T-helper 2 cell treated with Interferon-gamma antibody and Interleukin-4, amounts not matched to agents 100 ng/mL and 5 ng/mL, for 36 hours (primary cell): ENCODE results near the gene IL17REL. TPM values are rescaled to one million over a fixed set of nuclear protein-coding genes. Genes with fewer than 3 reads are reported as not detected.

Experiments
- intact Hi-C: fragments of 100-400 bp; cut with micrococcal nuclease; formaldehyde crosslinking; loops from one replicate; pipeline ENCODE4 v1.15.1; 2023
- total RNA-seq: library from RNA; stranded (reverse); gene quantifications from 2 replicates; pipeline ENCODE4 v1.2.3, GENCODE V29; 2022

Gene IL17REL
- total RNA-seq, 1 donor from 2014 or later = not detected

- intact Hi-C loops = loop anchor here (5.0 kb wide), 1 partner anchor 51 kb away; no protein-coding TSS in a partner anchor
These were observed 15.3 kb upstream of the IL17REL start for GRCh38 chr22:50027639-50028537.

DNA sequence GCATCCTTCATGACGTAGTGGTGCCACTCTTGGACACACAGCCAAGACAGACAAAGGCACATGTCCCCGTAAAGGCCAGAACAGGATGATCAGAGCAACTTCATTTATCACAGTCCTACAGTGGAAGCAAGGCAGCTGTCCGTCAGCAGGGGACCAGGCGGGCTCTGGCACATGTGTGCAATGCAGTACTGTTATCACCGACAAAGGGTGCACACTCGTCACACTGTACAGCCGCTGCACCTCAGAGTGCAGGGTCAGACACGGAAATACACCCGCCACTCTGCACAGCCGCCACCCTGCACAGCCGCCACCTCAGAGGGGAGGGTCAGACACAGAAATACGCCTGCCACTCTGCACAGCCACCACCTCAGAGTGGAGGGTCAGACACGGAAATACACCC is 13.4 kb upstream of the IL17REL start:
- intact Hi-C loops = loop anchor here (5.0 kb wide), 1 partner anchor 49 kb away; no protein-coding TSS in a partner anchor

DNA sequence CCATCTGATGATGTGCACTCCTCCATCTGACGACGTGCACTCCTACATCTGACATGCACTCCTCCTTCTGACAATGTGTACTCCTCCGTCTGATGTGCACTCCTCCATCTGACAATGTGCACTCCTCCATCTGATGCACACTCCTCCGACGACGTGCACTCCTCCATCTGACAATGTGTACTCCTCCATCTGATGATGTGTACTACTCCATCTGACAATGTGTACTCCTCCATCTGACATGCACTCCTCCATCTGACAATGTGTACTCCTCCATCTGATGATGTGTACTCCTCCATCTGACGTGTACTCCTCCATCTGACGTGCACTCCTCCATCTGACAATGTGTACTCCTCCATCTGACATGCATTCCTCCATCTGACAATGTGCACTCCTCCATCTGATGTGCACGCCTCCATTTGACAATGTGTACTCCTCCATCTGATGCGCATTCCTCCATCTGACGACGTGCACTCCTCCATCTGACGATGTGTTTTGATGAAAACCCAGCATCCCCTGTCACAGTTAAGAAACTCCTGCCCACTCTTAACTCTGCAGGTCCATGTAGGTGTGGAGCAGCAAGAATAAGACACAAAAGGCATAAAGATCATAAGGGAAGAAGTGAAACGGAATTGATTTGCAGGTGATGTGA is 9.7 kb upstream of the IL17REL start:
- intact Hi-C loops = no loop called here

DNA sequence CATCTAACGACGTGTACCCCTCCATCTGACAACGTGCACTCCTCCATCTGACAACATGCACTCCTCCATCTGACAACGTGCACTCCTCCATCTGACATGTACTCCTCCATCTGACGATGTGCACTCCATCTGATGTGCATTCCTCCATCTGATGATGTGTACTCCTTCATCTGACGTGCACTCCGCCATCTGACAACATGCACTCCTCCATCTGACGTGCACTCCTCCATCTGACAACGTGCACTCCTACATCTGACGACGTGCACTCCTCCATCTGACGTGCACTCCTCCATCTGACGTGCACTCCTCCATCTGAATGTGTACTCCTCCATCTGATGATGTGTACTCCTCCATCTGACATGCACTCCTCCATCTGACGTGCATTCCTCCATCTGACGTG is 8.0 kb upstream of the IL17REL start:
- intact Hi-C loops = no loop called here

- intact Hi-C loops = no loop called here
These were observed 6.8 kb upstream of the IL17REL start for GRCh38 chr22:50019316-50019715.

- intact Hi-C loops = no loop called here
These were observed 6.2 kb upstream of the IL17REL start for GRCh38 chr22:50018608-50019285.

GRCh38 chr22:50017701-50018224 is 5.2 kb upstream of the IL17REL start:
- intact Hi-C loops = no loop called here

GRCh38 chr22:50016988-50017700 is 4.6 kb upstream of the IL17REL start:
- intact Hi-C loops = no loop called here

DNA sequence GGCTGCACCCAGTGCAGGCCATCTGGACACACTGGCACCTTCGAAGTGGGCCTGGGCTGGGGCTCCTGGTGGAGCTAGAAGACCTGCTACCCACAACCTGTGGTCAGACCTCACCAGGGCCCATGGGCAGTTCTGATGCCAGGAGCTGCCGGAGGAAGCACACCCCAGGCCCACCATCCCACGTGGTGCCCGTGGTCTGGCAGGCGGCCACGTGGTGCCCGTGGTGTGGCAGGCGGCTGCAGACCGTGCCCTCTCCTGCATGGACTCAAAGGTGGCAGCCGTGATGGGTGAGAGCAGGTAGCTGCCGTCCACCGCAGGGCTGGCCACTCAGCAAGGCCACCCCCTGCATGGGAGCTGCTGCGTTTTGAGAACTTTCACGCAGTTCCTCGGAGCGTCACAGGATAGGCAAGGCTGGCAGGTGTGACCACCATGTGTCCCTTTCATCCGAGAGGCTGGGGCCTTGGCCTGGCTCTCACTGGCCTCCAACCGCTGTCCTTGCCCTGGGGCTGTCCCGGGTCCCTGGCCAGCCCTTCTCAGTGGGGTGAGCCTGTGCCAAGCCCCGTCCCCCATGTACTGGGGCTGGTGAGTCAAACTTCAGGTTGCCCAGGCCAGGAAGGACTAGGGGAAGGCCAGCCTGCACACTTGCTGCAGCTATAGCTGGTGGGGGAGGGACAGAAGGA is 3.9 kb upstream of the IL17REL start:
- intact Hi-C loops = no loop called here

DNA sequence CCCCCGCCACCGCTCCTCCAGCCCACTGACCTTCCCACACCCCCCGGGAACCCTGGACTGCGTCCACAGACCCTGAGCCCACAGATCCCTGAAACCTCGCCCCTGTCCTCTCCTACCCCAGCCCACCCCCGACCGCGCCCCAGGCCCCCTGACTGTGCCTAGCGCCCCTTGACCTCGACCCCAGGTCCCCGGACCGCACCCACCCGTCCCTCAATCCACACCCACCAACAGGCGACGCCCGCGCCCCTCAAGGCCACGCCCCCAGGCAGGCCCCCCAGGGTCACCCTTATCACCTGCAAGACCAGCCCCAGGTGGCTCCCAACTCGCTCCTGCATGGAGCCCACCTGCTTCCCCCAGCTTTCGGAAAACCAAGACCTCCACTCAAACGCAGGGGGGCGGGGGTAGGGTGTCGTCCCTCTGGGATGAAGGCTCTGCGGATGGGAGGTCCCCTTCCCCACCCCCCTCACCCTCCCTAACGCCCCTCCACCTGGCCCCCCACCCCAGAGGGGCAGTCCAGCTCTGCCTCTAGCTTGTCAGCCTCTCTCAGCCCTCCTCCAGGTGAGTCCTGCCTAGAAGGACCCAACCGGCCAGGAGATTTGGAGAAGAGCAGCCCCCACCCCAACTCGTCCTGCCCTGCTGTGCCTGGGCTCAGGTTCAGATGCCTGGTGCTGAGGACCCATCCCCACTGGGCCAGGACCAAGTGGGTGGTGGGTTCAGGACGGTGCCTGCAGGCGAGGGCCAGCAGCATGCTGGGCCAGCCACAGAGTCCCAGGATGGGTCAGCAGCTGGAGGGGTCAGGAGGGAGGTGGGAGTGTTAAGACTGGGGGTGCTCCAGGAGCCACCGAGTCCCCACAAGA is 3.1 kb upstream of the IL17REL start:
- intact Hi-C loops = no loop called here

GRCh38 chr22:50014655-50015401 is 2.3 kb upstream of the IL17REL start:
- intact Hi-C loops = no loop called here

DNA sequence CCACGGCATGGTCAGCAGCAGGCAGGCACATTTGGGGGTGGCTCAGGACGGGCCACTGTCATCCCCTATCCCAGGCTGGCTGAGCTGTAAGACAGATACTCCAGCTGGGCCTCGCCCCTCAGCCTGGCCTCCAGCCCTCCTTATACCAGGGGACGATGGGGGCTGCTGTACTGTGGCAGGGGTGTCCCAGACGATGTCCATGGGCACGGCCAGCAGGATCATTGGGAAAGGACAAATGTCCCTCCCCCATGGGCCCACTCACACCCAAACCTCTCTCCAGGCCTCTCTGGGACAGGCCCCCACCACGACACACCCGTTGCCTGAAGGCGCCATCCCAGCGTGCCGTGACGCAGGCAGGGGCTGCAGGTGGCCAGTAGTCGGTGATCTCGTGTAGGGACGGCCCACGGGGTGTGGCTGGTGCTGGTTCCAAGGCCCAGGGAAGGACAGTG is 1.5 kb upstream of the IL17REL start:
- intact Hi-C loops = no loop called here

DNA sequence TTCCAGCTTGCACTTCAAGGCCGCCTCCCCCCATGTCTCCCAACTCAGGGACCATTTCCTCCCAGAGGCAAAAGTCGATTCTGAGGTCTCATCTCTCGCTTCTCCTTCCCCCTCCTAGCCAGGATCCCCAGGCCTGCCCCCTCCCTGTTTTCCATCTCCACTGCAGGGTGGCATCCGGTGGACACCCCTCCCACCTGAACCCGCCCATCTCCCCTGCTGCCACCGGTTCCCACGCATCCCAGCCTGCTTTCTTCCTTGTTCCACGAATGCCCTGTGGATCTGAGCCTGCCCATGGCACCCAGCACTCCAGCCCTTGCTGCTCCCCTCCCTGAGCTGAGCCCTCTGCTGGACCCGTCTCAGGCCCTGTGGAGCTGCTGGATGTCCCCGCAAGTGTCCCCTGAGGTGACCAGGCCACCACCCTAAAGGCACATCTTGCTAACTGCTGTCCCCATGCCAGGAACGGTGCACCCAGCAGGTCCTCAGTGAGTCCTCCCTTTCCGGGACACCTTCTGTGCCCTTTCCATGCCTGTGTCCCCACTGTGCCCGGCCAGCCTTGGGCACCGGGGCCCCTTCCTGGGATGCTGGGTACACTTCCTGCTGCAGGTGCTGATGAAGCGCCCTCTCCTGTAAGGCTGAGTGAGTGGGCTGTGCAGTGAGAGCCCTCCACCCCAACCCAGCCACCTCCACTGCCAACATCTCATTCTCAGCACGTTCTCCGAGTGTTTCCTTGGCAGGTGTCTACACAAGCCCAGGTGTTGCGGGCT is 936 bp downstream of the IL17REL start:
- intact Hi-C loops = no loop called here

GRCh38 chr22:50010676-50011446 is 1.7 kb downstream of the IL17REL start:
- intact Hi-C loops = no loop called here

DNA sequence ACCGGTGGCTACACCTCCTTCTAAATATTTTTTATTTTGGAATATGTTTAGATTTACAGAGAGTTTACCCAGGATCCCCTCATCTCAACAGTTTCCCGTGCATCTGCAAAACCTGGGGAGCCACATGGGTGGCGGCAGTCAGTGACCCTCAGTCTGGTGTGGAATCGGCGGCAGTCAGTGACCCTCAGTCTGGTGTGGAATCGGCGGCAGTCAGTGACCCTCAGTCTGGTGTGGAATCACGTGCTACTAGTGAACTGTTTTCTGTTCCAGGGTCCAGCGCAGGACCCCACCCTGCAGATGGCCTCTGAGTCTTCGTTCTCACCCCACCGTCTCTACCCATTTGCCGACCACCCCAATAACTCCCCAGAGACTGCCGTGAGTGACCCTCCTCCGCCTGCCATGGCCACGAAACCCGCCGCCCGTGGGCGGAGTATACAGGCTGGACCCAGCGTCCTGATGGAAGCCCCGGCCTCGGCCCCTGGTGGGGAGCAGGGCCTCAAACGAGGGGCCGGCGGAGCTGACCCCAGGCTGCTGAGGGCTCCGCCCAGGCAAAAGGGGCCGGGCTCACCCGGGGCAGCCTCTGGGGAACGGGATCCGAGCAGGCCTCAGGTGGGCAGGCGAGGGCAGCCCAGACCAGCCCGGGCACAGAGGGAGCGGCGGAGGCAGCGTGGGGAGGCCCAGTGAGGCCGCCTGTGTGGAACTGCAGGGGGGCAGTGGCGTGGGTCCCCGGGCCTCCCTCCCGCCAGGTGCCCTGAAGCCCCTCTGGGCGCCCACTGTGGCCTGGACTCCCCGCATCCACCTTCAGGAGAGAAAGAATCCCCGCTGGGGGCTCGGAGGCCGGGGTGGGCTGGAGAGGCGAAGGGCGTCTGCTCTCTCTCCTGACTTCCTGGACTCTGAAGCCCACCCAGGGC is 2.5 kb downstream of the IL17REL start:
- intact Hi-C loops = no loop called here

GRCh38 chr22:50009251-50009650 is 3.3 kb downstream of the IL17REL start:
- intact Hi-C loops = no loop called here
